Astrocyte of the spinal cord (primary cell): Measurements from ENCODE around the gene KLF3.

ENCODE experiments used
- DNase-seq: peaks from one replicate; pipeline ENCODE4 v3.0.0; 2011; ENCODE audit warnings: low read depth, low spot score
- H3K4me3 ChIP-seq: 2 replicates; pipeline ENCODE4 v1.5.1; 2011; ENCODE audit warnings: low read depth, mild to moderate bottlenecking, low read length, moderate library complexity
- in situ Hi-C: cut with HindIII; loops from 2 replicates; pipeline ENCODE4 v1.10.0; 2017; ENCODE audit warnings: low sequenced_read_pairs
- TF ChIP-seq, protein P1 (sequence below): IDR thresholded peaks from 2 replicates; pipeline ENCODE4 v1.5.1; 2012; ENCODE audit warnings: low read depth, mild to moderate bottlenecking, low read length, inconsistent platforms

The KLF3 gene

GRCh38 chr4:38683276-38683675 is 19.3 kb downstream of the KLF3 start:
- in situ Hi-C loops: no loop called here
- DNase-seq: no peak
- TF ChIP-seq, protein P1, sequence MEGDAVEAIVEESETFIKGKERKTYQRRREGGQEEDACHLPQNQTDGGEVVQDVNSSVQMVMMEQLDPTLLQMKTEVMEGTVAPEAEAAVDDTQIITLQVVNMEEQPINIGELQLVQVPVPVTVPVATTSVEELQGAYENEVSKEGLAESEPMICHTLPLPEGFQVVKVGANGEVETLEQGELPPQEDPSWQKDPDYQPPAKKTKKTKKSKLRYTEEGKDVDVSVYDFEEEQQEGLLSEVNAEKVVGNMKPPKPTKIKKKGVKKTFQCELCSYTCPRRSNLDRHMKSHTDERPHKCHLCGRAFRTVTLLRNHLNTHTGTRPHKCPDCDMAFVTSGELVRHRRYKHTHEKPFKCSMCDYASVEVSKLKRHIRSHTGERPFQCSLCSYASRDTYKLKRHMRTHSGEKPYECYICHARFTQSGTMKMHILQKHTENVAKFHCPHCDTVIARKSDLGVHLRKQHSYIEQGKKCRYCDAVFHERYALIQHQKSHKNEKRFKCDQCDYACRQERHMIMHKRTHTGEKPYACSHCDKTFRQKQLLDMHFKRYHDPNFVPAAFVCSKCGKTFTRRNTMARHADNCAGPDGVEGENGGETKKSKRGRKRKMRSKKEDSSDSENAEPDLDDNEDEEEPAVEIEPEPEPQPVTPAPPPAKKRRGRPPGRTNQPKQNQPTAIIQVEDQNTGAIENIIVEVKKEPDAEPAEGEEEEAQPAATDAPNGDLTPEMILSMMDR: no peak
- H3K4me3 ChIP-seq: no peak overlapping the region

- TF ChIP-seq, protein P1: no peak
- in situ Hi-C loops: no loop called here
- H3K4me3 ChIP-seq: no peak overlapping the region
- no peak for DNase-seq
Observed at GRCh38 chr4:38684271-38684670, 20.3 kb downstream of the KLF3 start.

GRCh38 chr4:38684951-38685844 is 21.2 kb downstream of the KLF3 start:
- in situ Hi-C loops: no loop called here
- DNase-seq: no peak
- TF ChIP-seq, protein P1: no peak
- no peak overlapping the region for H3K4me3 ChIP-seq

- TF ChIP-seq, protein P1: no peak
- H3K4me3 ChIP-seq: no peak overlapping the region
- in situ Hi-C loops: no loop called here
- DNase-seq: no peak
Observed at GRCh38 chr4:38686682-38687081, 22.7 kb downstream of the KLF3 start.

DNA sequence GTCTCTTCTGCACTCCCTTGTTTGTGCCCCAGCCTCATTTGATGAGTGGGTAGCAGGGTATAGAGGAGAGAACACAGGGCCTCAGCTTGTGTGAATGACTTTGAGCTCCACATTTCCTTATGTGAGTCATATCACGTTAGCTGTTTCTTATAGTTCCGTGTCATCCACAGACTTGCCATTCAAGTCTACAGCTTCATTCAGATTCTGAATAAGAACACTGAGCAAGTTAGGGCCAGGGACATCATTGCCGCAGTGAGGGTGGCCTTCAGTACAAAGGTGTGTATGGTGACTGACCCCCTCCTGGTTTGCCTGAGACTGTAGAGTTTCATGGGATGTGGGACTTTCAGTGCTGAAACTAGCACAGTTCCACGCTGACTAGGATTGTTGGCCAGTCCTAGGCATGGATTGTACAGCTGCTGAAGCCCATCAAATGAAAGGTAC is 23.6 kb downstream of the KLF3 start:
- DNase-seq: no peak
- TF ChIP-seq, protein P1: no peak
- in situ Hi-C loops: no loop called here
- no peak overlapping the region for H3K4me3 ChIP-seq

- TF ChIP-seq, protein P1: no peak
- in situ Hi-C loops: no loop called here
- H3K4me3 ChIP-seq: no peak overlapping the region
- DNase-seq: peak; percentile 50
Observed at GRCh38 chr4:38688676-38689355, 24.8 kb downstream of the KLF3 start.
